Measurements from ENCODE around the gene WDFY2. TPM values are rescaled to one million over a fixed set of nuclear protein-coding genes. Genes with fewer than 3 reads are reported as not detected.

The WDFY2 gene
- total and polyA plus RNA-seq, 2 of the 13 experiments (the other 11 are each of a cell fraction or from before 2014, with no cell fraction given) = 22.6 to 27.0 TPM

DNA sequence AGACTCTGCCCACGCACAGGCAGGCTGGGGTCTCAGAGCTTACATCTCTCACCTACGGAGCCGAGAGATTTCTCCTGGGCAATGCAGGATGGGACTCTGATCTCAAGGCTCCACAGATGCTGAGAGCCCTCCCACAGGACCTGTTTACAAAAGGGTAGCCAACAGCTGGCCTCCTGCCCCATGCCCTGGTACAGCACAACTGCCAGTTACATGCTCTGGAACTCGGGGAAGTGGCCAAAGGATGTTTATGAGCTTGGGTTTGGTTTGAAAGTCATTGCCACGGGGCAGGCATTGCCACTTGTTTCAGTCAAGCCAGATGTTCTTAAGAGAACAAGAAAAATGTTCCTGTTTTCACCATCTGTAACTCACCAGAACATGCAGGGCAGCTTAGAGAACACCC is 216.2 kb downstream of the WDFY2 start:
- Histone ChIP-seq H3K79me2 (ENCODE audit: insufficient read depth, low read length) (no peaks in the 10 kb centered on the region), H3K4me2 (ENCODE audit: low read depth, low read length) (no peak overlapping the region), H3K36me3 (replicated peaks in 1 of 2; ENCODE audit: control insufficient read depth in 1 of 2, insufficient read depth in 2 of 2, low read length in 2 of 2) (0 out of 5 replicates have a peak, but pooled peaks cover 0 to 1% of the 10 kb centered on the region in 2 experiments), H3K9me3 (ENCODE audit: low read length) (no peaks in the 10 kb centered on the region), H3K27ac (ENCODE audit: extremely low read length, insufficient read depth, low read length) (no peak overlapping the region), H2AFZ (ENCODE audit: low read length) (no peak overlapping the region), H3K9ac (ENCODE audit: insufficient read depth, low read depth, low read length) (no peak overlapping the region), H3K4me1 (ENCODE audit: insufficient read depth, low read length) (peaks cover 54% of the 10 kb centered on the region), H3K27me3 (ENCODE audit: control insufficient read depth in 1 of 2, insufficient read depth in 2 of 2, low read length in 2 of 2) (no peaks in the 10 kb centered on the region), H3K4me3 (replicated peaks in 1 of 3; ENCODE audit: insufficient read depth in 1 of 3, low read depth in 2 of 3, low read length in 3 of 3) (no peak overlapping the region), H4K20me1 (ENCODE audit: insufficient read depth, low read length) (no peaks in the 10 kb centered on the region)
- POLR2A ChIA-PET = interaction anchor here (4.1 kb wide), 1 partner anchor 347 kb away, joined by 19 read pairs; the partner anchor contains the start of gene INTS6
- FAIRE-seq (no peak), ATAC-seq (no peak), DNase-seq (ENCODE audit: low spot score) (no peak)
- BruUV-seq (replicated peaks) = no TSS peak
- TF ChIP-seq KMT2B (CRISPR knock-in tag; IDR thresholded peaks at IDR 0.05) (no peak), THAP11 (CRISPR knock-in tag; IDR thresholded peaks at IDR 0.05) (no peak), SOX5 (CRISPR knock-in tag; IDR thresholded peaks at IDR 0.05; ENCODE audit: borderline replicate concordance) (no peak), HNF4G (IDR thresholded peaks at IDR 0.05; ENCODE audit: borderline replicate concordance, low read depth, low read length) (no peak), HNF4G (CRISPR knock-in tag; IDR thresholded peaks at IDR 0.05; ENCODE audit: borderline replicate concordance, low read depth) (no peak), ZNF709 (CRISPR knock-in tag; IDR thresholded peaks at IDR 0.05) (no peak), HNRNPLL (IDR thresholded peaks at IDR 0.05; ENCODE audit: low read depth, low read length, poor library complexity, severe bottlenecking) (no peak), RAD21 (CRISPR knock-in tag; IDR thresholded peaks at IDR 0.05) (no peak), PHF8 (CRISPR knock-in tag; IDR thresholded peaks at IDR 0.05) (no peak), NR2F6 (IDR thresholded peaks at IDR 0.05) (no peak), NR2F6 (CRISPR knock-in tag; IDR thresholded peaks at IDR 0.05) (no peak), XRCC5 (optimal IDR thresholded peaks at IDR 0.05; ENCODE audit: low read length) (no peak)
- TF ChIP-seq, protein P1, sequence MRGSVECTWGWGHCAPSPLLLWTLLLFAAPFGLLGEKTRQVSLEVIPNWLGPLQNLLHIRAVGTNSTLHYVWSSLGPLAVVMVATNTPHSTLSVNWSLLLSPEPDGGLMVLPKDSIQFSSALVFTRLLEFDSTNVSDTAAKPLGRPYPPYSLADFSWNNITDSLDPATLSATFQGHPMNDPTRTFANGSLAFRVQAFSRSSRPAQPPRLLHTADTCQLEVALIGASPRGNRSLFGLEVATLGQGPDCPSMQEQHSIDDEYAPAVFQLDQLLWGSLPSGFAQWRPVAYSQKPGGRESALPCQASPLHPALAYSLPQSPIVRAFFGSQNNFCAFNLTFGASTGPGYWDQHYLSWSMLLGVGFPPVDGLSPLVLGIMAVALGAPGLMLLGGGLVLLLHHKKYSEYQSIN (CRISPR knock-in tag; IDR thresholded peaks at IDR 0.05; ENCODE audit: borderline replicate concordance) = no peak
- TF ChIP-seq, protein P2, sequence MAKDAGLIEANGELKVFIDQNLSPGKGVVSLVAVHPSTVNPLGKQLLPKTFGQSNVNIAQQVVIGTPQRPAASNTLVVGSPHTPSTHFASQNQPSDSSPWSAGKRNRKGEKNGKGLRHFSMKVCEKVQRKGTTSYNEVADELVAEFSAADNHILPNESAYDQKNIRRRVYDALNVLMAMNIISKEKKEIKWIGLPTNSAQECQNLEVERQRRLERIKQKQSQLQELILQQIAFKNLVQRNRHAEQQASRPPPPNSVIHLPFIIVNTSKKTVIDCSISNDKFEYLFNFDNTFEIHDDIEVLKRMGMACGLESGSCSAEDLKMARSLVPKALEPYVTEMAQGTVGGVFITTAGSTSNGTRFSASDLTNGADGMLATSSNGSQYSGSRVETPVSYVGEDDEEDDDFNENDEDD (CRISPR knock-in tag; IDR thresholded peaks at IDR 0.05; ENCODE audit: borderline replicate concordance) = no peak
- WGBS (ENCODE audit: low lambda C conversion rate) = 81% methylated on average over 4 of the region's 5 CpGs
- intact Hi-C loops (cut with micrococcal nuclease; ENCODE audit: unreplicated experiment) (no loop called here), in situ Hi-C loops (cut with HindIII; ENCODE audit: extremely low pct_ligation_motif_present, low pct_unique_long_range_greater_than_20kb) (no loop called here)
- CTCF ChIA-PET (ENCODE audit: low intra/inter-chr PET ratio, low total read pairs) = interaction anchor here (1.9 kb wide), 1 partner anchor 366 kb away, joined by 4 read pairs; no protein-coding TSS in a partner anchor

All from HepG2 (cell line).